Naive thymus-derived CD4-positive, alpha-beta T cell (primary cell): ENCODE data around the gene AKT3. TPM values are rescaled to one million over a fixed set of nuclear protein-coding genes. Genes with fewer than 3 reads are reported as not detected.

Source experiments
- ATAC-seq: fragments of 150-1000 bp; cut with Tn5 transposase; 2 replicates; pipeline ENCODE4 v1.10.0; 2021; ENCODE audit warnings: mild to moderate bottlenecking, moderate library complexity
- CTCF ChIA-PET: fragments of 350-600 bp; sonication (Branson Sonifier 250); formaldehyde crosslinking; loops from one replicate; lab custom pipeline; 2021; ENCODE audit warnings: antibody characterized with exemption; lab: Charles Lee
- POLR2A ChIA-PET: fragments of 350-600 bp; sonication (Branson Sonifier 250); formaldehyde crosslinking; loops from one replicate; lab custom pipeline; 2021; ENCODE audit warnings: antibody characterized with exemption, inconsistent platforms; lab: Charles Lee
- DNase-seq, 9 donors: peaks; one replicate each; pipeline versions ENCODE4 v3.0.0 to v3.0.0-alpha.2; 2020 to 2022; ENCODE audit warnings: mixed read lengths in 1 of 9
- H3K27ac ChIP-seq: one replicate; pipeline ENCODE4 v1.7.0; 2013; ENCODE audit warnings: mild to moderate bottlenecking, low read depth, low read length, moderate library complexity
- H3K27me3 ChIP-seq, 2 donors: one replicate each; pipeline ENCODE4 v1.7.0; 2013; ENCODE audit warnings: low read length in 2 of 2, mild to moderate bottlenecking in 2 of 2, moderate library complexity in 2 of 2; ENCODE audit not compliant: control insufficient read depth in 2 of 2, insufficient read depth in 2 of 2
- H3K36me3 ChIP-seq, 3 experiments: 1 replicate in 2 of 3; 2 replicates in 1 of 3; pipeline ENCODE4 v1.7.0; 2013; ENCODE audit warnings: low read length in 3 of 3, mild to moderate bottlenecking in 3 of 3, moderate library complexity in 1 of 3; ENCODE audit not compliant: insufficient read depth in 3 of 3, control insufficient read depth in 2 of 3
- H3K4me1 ChIP-seq, 2 donors: one replicate each; pipeline ENCODE4 v1.7.0; 2013; ENCODE audit warnings: low read length in 2 of 2, mild to moderate bottlenecking in 2 of 2, moderate library complexity in 1 of 2; ENCODE audit not compliant: control insufficient read depth in 2 of 2, insufficient read depth in 2 of 2
- H3K4me3 ChIP-seq: 2 replicates; pipeline ENCODE4 v1.7.0; 2013; ENCODE audit warnings: mild to moderate bottlenecking, low read length
- H3K9me3 ChIP-seq, 3 experiments: 1 replicate in 2 of 3; 2 replicates in 1 of 3; pipeline ENCODE4 v1.7.0; 2013; ENCODE audit warnings: low read length in 3 of 3; ENCODE audit not compliant: control insufficient read depth in 2 of 3
- H3K27ac Mint-ChIP-seq, 9 donors: one replicate each; pipeline ENCODE4 v1.8.0; 2020 to 2022; ENCODE audit warnings: mixed read lengths in 9 of 9, mild to moderate bottlenecking in 8 of 9, moderate library complexity in 5 of 9, inconsistent platforms in 2 of 9
- H3K27me3 Mint-ChIP-seq, 5 donors: one replicate each; pipeline ENCODE4 v1.8.0; 2021 to 2022; ENCODE audit warnings: mixed read lengths in 5 of 5, mild to moderate bottlenecking in 1 of 5
- H3K36me3 Mint-ChIP-seq, 5 donors: one replicate each; pipeline ENCODE4 v1.8.0; 2020 to 2022; ENCODE audit warnings: mixed read lengths in 5 of 5, mild to moderate bottlenecking in 3 of 5, inconsistent platforms in 1 of 5
- H3K4me1 Mint-ChIP-seq, 7 donors: one replicate each; pipeline ENCODE4 v1.8.0; 2020 to 2022; ENCODE audit warnings: mixed read lengths in 7 of 7, mild to moderate bottlenecking in 3 of 7, inconsistent platforms in 1 of 7
- H3K4me3 Mint-ChIP-seq, 10 donors: one replicate each; pipeline ENCODE4 v1.8.0; 2020 to 2022; ENCODE audit warnings: mild to moderate bottlenecking in 10 of 10, mixed read lengths in 10 of 10, moderate library complexity in 6 of 10, inconsistent platforms in 2 of 10
- H3K9me3 Mint-ChIP-seq, 11 donors: one replicate each; pipeline ENCODE4 v1.8.0; 2020 to 2022; ENCODE audit warnings: mixed read lengths in 11 of 11, mild to moderate bottlenecking in 4 of 11, inconsistent platforms in 1 of 11, moderate library complexity in 1 of 11
- intact Hi-C, 2 donors: fragments of 100-400 bp; cut with micrococcal nuclease; formaldehyde crosslinking; loops; one replicate each; pipeline ENCODE4 v1.15.1; 2023
- polyA plus RNA-seq, 2 donors: library from polyadenylated mRNA; unstranded; fragments of 300-500 nt; fragmentation: Illumina TruSeq; gene quantifications; one replicate each; pipeline ENCODE4 v1.2.3, GENCODE V29; 2021
- total RNA-seq, 6 experiments: library from RNA in 5 of 6; stranded (reverse) in 5 of 6; gene quantifications; 1 replicate in 5 of 6; 2 replicates in 1 of 6; pipeline ENCODE4 v1.2.3 and lab custom pipeline; 2021 to 2026

The AKT3 gene
- total and polyA plus RNA-seq, 7 experiments from 2014 or later, result 1.6 to 123 (median 69.4) TPM

GRCh38 chr1:243799908-243800307 lies 50.1 kb downstream of the AKT3 start:
- H3K36me3 Mint-ChIP-seq, result peaks cover 3 to 36% (median 24%) of the 10 kb centered on the region in 5 donors
- intact Hi-C loops, result loop anchor here in 1 of 2 donors (5.0 kb wide), 1 partner anchor 37 kb away; no protein-coding TSS in a partner anchor
- H3K27ac Mint-ChIP-seq, result peak overlapping the region in 2 of 9 donors; percentile 4 to 23
- H3K4me1 Mint-ChIP-seq, result peaks cover 19 to 74% (median 56%) of the 10 kb centered on the region in 7 donors
- no peak for DNase-seq
- CTCF ChIA-PET, result interaction anchor here (0.7 kb wide), 2 partner anchors 12 to 619 kb away, joined by 3 read pairs; no protein-coding TSS in a partner anchor
- no peaks in the 10 kb centered on the region for H3K27me3 Mint-ChIP-seq
- peaks cover 0 to 5% (median 0%) of the 10 kb centered on the region in 11 donors for H3K9me3 Mint-ChIP-seq
- Histone ChIP-seq H3K4me1 (no peaks in the 10 kb centered on the region), H3K27ac (no peak overlapping the region), H3K27me3 (no peaks in the 10 kb centered on the region), H3K36me3 (no peaks in the 10 kb centered on the region), H3K9me3 (no peaks in the 10 kb centered on the region), H3K4me3 (no peak overlapping the region)
- POLR2A ChIA-PET, result no interaction called here
- no peak overlapping the region for H3K4me3 Mint-ChIP-seq
- ATAC-seq, result no peak

GRCh38 chr1:243798726-243799125 lies 51.3 kb downstream of the AKT3 start:
- H3K4me3 Mint-ChIP-seq, result no peak overlapping the region
- intact Hi-C loops, result no loop called here
- ChIA-PET POLR2A (no interaction called here), CTCF (no interaction called here)
- H3K4me3 ChIP-seq, result no peak overlapping the region
- no peaks in the 10 kb centered on the region for H3K27me3 ChIP-seq
- no peak for DNase-seq
- H3K36me3 ChIP-seq, result no peaks in the 10 kb centered on the region
- H3K27me3 Mint-ChIP-seq, result no peaks in the 10 kb centered on the region
- ATAC-seq, result no peak
- H3K4me1 ChIP-seq, result no peaks in the 10 kb centered on the region
- peaks cover 15 to 75% (median 54%) of the 10 kb centered on the region in 7 donors for H3K4me1 Mint-ChIP-seq
- peaks cover 3 to 34% (median 20%) of the 10 kb centered on the region in 5 donors for H3K36me3 Mint-ChIP-seq
- peaks cover 0 to 5% (median 0%) of the 10 kb centered on the region in 11 donors for H3K9me3 Mint-ChIP-seq
- H3K9me3 ChIP-seq, result no peaks in the 10 kb centered on the region
- peak overlapping the region in 4 of 9 donors; percentile 0 to 25 (median 2) for H3K27ac Mint-ChIP-seq
- no peak overlapping the region for H3K27ac ChIP-seq

- H3K36me3 Mint-ChIP-seq, result peaks cover 3 to 27% (median 19%) of the 10 kb centered on the region in 5 donors
- Histone ChIP-seq H3K36me3 (no peaks in the 10 kb centered on the region), H3K9me3 (no peaks in the 10 kb centered on the region), H3K4me1 (peaks cover 3 to 7% of the 10 kb centered on the region in 2 donors), H3K27me3 (no peaks in the 10 kb centered on the region), H3K4me3 (no peak overlapping the region), H3K27ac (no peak overlapping the region)
- no peak for DNase-seq
- H3K27ac Mint-ChIP-seq, result peak overlapping the region in 2 of 9 donors; percentile 40 to 61
- intact Hi-C loops, result no loop called here
- H3K4me1 Mint-ChIP-seq, result peaks cover 8 to 79% (median 66%) of the 10 kb centered on the region in 7 donors
- ChIA-PET POLR2A (no interaction called here), CTCF (no interaction called here)
- H3K9me3 Mint-ChIP-seq, result peaks cover 0 to 5% (median 0%) of the 10 kb centered on the region in 11 donors
- no peaks in the 10 kb centered on the region for H3K27me3 Mint-ChIP-seq
- no peak for ATAC-seq
- H3K4me3 Mint-ChIP-seq, result no peak overlapping the region
Observed at GRCh38 chr1:243796016-243796415, 54.0 kb downstream of the AKT3 start.

GRCh38 chr1:243793298-243793697 lies 56.7 kb downstream of the AKT3 start:
- POLR2A ChIA-PET, result no interaction called here
- Mint-ChIP-seq H3K27ac (peak overlapping the region in 4 of 9 donors; percentile 6 to 73 (median 38)), H3K36me3 (peaks cover 3 to 33% (median 18%) of the 10 kb centered on the region in 5 donors), H3K4me3 (peak overlapping the region in 2 of 10 donors; percentile 5 to 11), H3K4me1 (peaks cover 6 to 81% (median 67%) of the 10 kb centered on the region in 7 donors), H3K9me3 (peaks cover 0 to 5% (median 0%) of the 10 kb centered on the region in 11 donors), H3K27me3 (no peaks in the 10 kb centered on the region)
- Histone ChIP-seq H3K36me3 (no peaks in the 10 kb centered on the region), H3K4me1 (peaks cover 3 to 14% of the 10 kb centered on the region in 2 donors), H3K4me3 (no peak overlapping the region), H3K9me3 (no peaks in the 10 kb centered on the region), H3K27me3 (no peaks in the 10 kb centered on the region), H3K27ac (no peak overlapping the region)
- intact Hi-C loops, result loop anchor here in 1 of 2 donors (2.0 kb wide), 1 partner anchor 14 kb away; no protein-coding TSS in a partner anchor
- CTCF ChIA-PET, result no interaction called here
- DNase-seq (no peak), ATAC-seq (no peak)

GRCh38 chr1:243792891-243793290 lies 57.2 kb downstream of the AKT3 start:
- no peak overlapping the region for H3K27ac ChIP-seq
- Mint-ChIP-seq H3K27me3 (no peaks in the 10 kb centered on the region), H3K4me3 (peak overlapping the region in 6 of 10 donors; percentile 2 to 57 (median 8)), H3K36me3 (peaks cover 3 to 33% (median 18%) of the 10 kb centered on the region in 5 donors), H3K9me3 (peaks cover 0 to 5% (median 0%) of the 10 kb centered on the region in 11 donors), H3K4me1 (peaks cover 6 to 82% (median 68%) of the 10 kb centered on the region in 7 donors), H3K27ac (peak overlapping the region in 6 of 9 donors; percentile 5 to 71 (median 28))
- H3K36me3 ChIP-seq, result no peaks in the 10 kb centered on the region
- ChIA-PET POLR2A (interaction anchor here (1.1 kb wide), 1 partner anchor 9 kb away, joined by 4 read pairs; no protein-coding TSS in a partner anchor), CTCF (interaction anchor here (0.9 kb wide), 1 partner anchor 44 kb away, joined by 3 read pairs; no protein-coding TSS in a partner anchor)
- H3K9me3 ChIP-seq, result no peaks in the 10 kb centered on the region
- DNase-seq, result no peak
- peaks cover 3 to 14% of the 10 kb centered on the region in 2 donors for H3K4me1 ChIP-seq
- ATAC-seq, result no peak
- intact Hi-C loops, result loop anchor here in 1 of 2 donors (2.0 kb wide), 1 partner anchor 14 kb away; no protein-coding TSS in a partner anchor
- H3K27me3 ChIP-seq, result no peaks in the 10 kb centered on the region
- H3K4me3 ChIP-seq, result no peak overlapping the region

- ATAC-seq, result no peak
- no peaks in the 10 kb centered on the region for H3K27me3 ChIP-seq
- ChIA-PET POLR2A (interaction anchor here (1.1 kb wide), 1 partner anchor 10 kb away, joined by 4 read pairs; no protein-coding TSS in a partner anchor), CTCF (interaction anchor here (0.9 kb wide), 1 partner anchor 43 kb away, joined by 3 read pairs; no protein-coding TSS in a partner anchor)
- Mint-ChIP-seq H3K9me3 (peaks cover 0 to 5% (median 0%) of the 10 kb centered on the region in 11 donors), H3K27ac (peak overlapping the region in 5 of 9 donors; percentile 5 to 71 (median 24)), H3K27me3 (no peaks in the 10 kb centered on the region), H3K4me3 (peak overlapping the region in 4 of 10 donors; percentile 2 to 17 (median 8)), H3K36me3 (peaks cover 3 to 32% (median 18%) of the 10 kb centered on the region in 5 donors), H3K4me1 (peaks cover 6 to 85% (median 71%) of the 10 kb centered on the region in 7 donors)
- H3K4me3 ChIP-seq, result no peak overlapping the region
- no peak overlapping the region for H3K27ac ChIP-seq
- no peaks in the 10 kb centered on the region for H3K36me3 ChIP-seq
- H3K9me3 ChIP-seq, result no peaks in the 10 kb centered on the region
- intact Hi-C loops, result loop anchor here in 1 of 2 donors (2.0 kb wide), 1 partner anchor 14 kb away; no protein-coding TSS in a partner anchor
- H3K4me1 ChIP-seq, result peaks cover 3 to 14% of the 10 kb centered on the region in 2 donors
- DNase-seq, result no peak
Observed at GRCh38 chr1:243792401-243792800, 57.6 kb downstream of the AKT3 start.
